HG03457 (cell line): ENCODE measurements around the gene UBFD1.
"Not testable (repeated sequence)": the region's sequence is repeated elsewhere in the genome, so short reads cannot be mapped to it uniquely, and the experiment has no call there.

Source experiments
- ATAC-seq: cut with Tn5 transposase; IDR thresholded peaks from one replicate; pipeline ENCODE4 v1.9.1; 2021; ENCODE audit warnings: moderate number of reproducible peaks; ENCODE audit not compliant: unreplicated experiment

UBFD1 gene

GRCh38 chr16:23564575-23565363 is 7.2 kb downstream of the UBFD1 start:
- ATAC-seq = no peak

GRCh38 chr16:23566724-23567123 is 9.2 kb downstream of the UBFD1 start:
- no peak for ATAC-seq

GRCh38 chr16:23567602-23568001 is 10.1 kb downstream of the UBFD1 start:
- no peak for ATAC-seq

GRCh38 chr16:23570992-23571632 is 13.6 kb downstream of the UBFD1 start:
- ATAC-seq = no peak

- ATAC-seq = no peak
Measured at GRCh38 chr16:23571895-23572294, 14.4 kb downstream of the UBFD1 start.

GRCh38 chr16:23572394-23572793 is 14.9 kb downstream of the UBFD1 start:
- ATAC-seq = no peak

- ATAC-seq = no peak
Measured at GRCh38 chr16:23573817-23574216, 16.3 kb downstream of the UBFD1 start.

GRCh38 chr16:23575834-23576233 is 18.3 kb downstream of the UBFD1 start:
- ATAC-seq = no peak

GRCh38 chr16:23577493-23577892 is 20.0 kb downstream of the UBFD1 start:
- no peak for ATAC-seq

GRCh38 chr16:23578101-23578830 is 20.7 kb downstream of the UBFD1 start:
- ATAC-seq = no peak

GRCh38 chr16:23579371-23579770 is 21.8 kb downstream of the UBFD1 start:
- no peak for ATAC-seq

- ATAC-seq = no peak
Measured at GRCh38 chr16:23580391-23580790, 22.9 kb downstream of the UBFD1 start.

GRCh38 chr16:23581764-23582163 is 24.2 kb downstream of the UBFD1 start:
- no peak for ATAC-seq

GRCh38 chr16:23583271-23583670 is 25.7 kb downstream of the UBFD1 start:
- not testable (repeated sequence) for ATAC-seq

- no peak for ATAC-seq
Measured at GRCh38 chr16:23584186-23585076, 26.9 kb downstream of the UBFD1 start.

GRCh38 chr16:23587726-23588125 is 30.2 kb downstream of the UBFD1 start:
- ATAC-seq = no peak

GRCh38 chr16:23590181-23590580 is 32.7 kb downstream of the UBFD1 start:
- no peak for ATAC-seq

GRCh38 chr16:23594186-23594585 is 36.7 kb downstream of the UBFD1 start:
- ATAC-seq = no peak

GRCh38 chr16:23595246-23595950 is 37.9 kb downstream of the UBFD1 start:
- ATAC-seq = no peak
